CD14-positive monocyte (primary cell): Measurements from ENCODE around the gene FLOT1. TPM values are rescaled to one million over a fixed set of nuclear protein-coding genes. Genes with fewer than 3 reads are reported as not detected.

ENCODE experiments used
- DNase-seq, 3 donors: peaks; one replicate each; pipeline ENCODE4 v3.0.0-alpha.2; 2011 to 2022
- H2AFZ ChIP-seq: 2 replicates; pipeline ENCODE4 v1.6.0; 2012; ENCODE audit warnings: mild to moderate bottlenecking, low read depth, low read length, inconsistent platforms; ENCODE audit not compliant: insufficient read depth, poor library complexity, severe bottlenecking
- H3K27ac ChIP-seq, 2 donors: 1 replicate in 1 of 2; 2 replicates in 1 of 2; pipeline ENCODE4 v1.5.1; 2012 to 2013; ENCODE audit warnings: low read length in 2 of 2, control low read depth in 1 of 2, inconsistent platforms in 1 of 2, low read depth in 1 of 2, mild to moderate bottlenecking in 1 of 2
- H3K27me3 ChIP-seq, 2 donors: one replicate each; pipeline versions ENCODE4 v1.6.0 to v1.6.1; 2011 to 2013; ENCODE audit warnings: low read length in 2 of 2; ENCODE audit not compliant: control insufficient read depth in 2 of 2, insufficient read depth in 2 of 2
- H3K36me3 ChIP-seq, 2 donors: replicated peaks in 1 of 2; 1 replicate in 1 of 2; 2 replicates in 1 of 2; pipeline versions ENCODE4 v1.5.1 to v1.6.1; 2012 to 2013; ENCODE audit warnings: low read length in 2 of 2, control low read depth in 1 of 2, inconsistent platforms in 1 of 2, mild to moderate bottlenecking in 1 of 2; ENCODE audit not compliant: insufficient read depth in 2 of 2, control insufficient read depth in 1 of 2
- H3K4me1 ChIP-seq, 2 donors: 1 replicate in 1 of 2; 2 replicates in 1 of 2; pipeline versions ENCODE4 v1.5.1 to v1.6.1; 2012 to 2013; ENCODE audit warnings: low read length in 2 of 2, control low read depth in 1 of 2, inconsistent platforms in 1 of 2, mild to moderate bottlenecking in 1 of 2, moderate library complexity in 1 of 2; ENCODE audit not compliant: insufficient read depth in 2 of 2, control insufficient read depth in 1 of 2
- H3K4me2 ChIP-seq: replicated peaks from 2 replicates; pipeline ENCODE3; 2012; ENCODE audit warnings: low read length, moderate library complexity, mild to moderate bottlenecking; ENCODE audit not compliant: poor library complexity, severe bottlenecking; ENCODE audit errors: extremely low read depth
- H3K4me3 ChIP-seq, 3 experiments: fragments of 200-600 bp in 1 of 3; sonication (generic) in 1 of 3; replicated peaks in 1 of 3; 1 replicate in 2 of 3; 2 replicates in 1 of 3; pipeline ENCODE4 v1.5.1; 2011 to 2013; ENCODE audit warnings: low read length in 3 of 3, mild to moderate bottlenecking in 3 of 3, control low read depth in 2 of 3, low read depth in 2 of 3, inconsistent platforms in 1 of 3, moderate library complexity in 1 of 3
- H3K79me2 ChIP-seq: 2 replicates; pipeline ENCODE4 v1.6.0; 2012; ENCODE audit warnings: mild to moderate bottlenecking, control low read depth, inconsistent platforms, low read length, moderate library complexity; ENCODE audit not compliant: insufficient read depth
- H3K9ac ChIP-seq: 2 replicates; pipeline ENCODE4 v1.6.0; 2017; ENCODE audit warnings: low read length, mild to moderate bottlenecking; ENCODE audit not compliant: insufficient read depth, poor library complexity, severe bottlenecking
- H3K9me3 ChIP-seq, 2 donors: replicated peaks in 1 of 2; 1 replicate in 1 of 2; 2 replicates in 1 of 2; pipeline versions ENCODE4 v1.5.1 to v1.6.1; 2012 to 2013; ENCODE audit warnings: low read length in 2 of 2, control low read depth in 1 of 2; ENCODE audit not compliant: control insufficient read depth in 1 of 2, insufficient read depth in 1 of 2
- H4K20me1 ChIP-seq: 2 replicates; pipeline ENCODE4 v1.6.0; 2012; ENCODE audit warnings: mild to moderate bottlenecking, low read length, control low read depth, moderate library complexity; ENCODE audit not compliant: insufficient read depth
- H3K27ac Mint-ChIP-seq, 7 donors: one replicate each; pipeline ENCODE4 v1.8.0; 2020; ENCODE audit warnings: mild to moderate bottlenecking in 7 of 7, mixed read lengths in 7 of 7, moderate library complexity in 6 of 7, inconsistent platforms in 2 of 7
- H3K27me3 Mint-ChIP-seq, 3 donors: one replicate each; pipeline ENCODE4 v1.8.0; 2021 to 2022; ENCODE audit warnings: low read depth in 3 of 3, mild to moderate bottlenecking in 3 of 3, mixed read lengths in 3 of 3, moderate library complexity in 3 of 3, inconsistent platforms in 1 of 3
- H3K36me3 Mint-ChIP-seq, 2 donors: one replicate each; pipeline ENCODE4 v1.8.0; 2020; ENCODE audit warnings: mixed read lengths in 2 of 2, inconsistent platforms in 1 of 2, mild to moderate bottlenecking in 1 of 2
- H3K4me1 Mint-ChIP-seq: one replicate; pipeline ENCODE4 v1.8.0; 2020; ENCODE audit warnings: mild to moderate bottlenecking, mixed read lengths
- H3K4me3 Mint-ChIP-seq, 2 donors: one replicate each; pipeline ENCODE4 v1.8.0; 2020; ENCODE audit warnings: mild to moderate bottlenecking in 2 of 2, mixed read lengths in 2 of 2, moderate library complexity in 1 of 2
- H3K9me3 Mint-ChIP-seq, 7 donors: one replicate each; pipeline ENCODE4 v1.8.0; 2020 to 2022; ENCODE audit warnings: mixed read lengths in 7 of 7, mild to moderate bottlenecking in 6 of 7, moderate library complexity in 6 of 7, inconsistent platforms in 2 of 7
- whole genome bisulfite sequencing: methylation state at CpG from one replicate; pipeline ENCODE4 v1.1.5; 2013; ENCODE audit warnings: missing lambda C conversion rate; ENCODE audit not compliant: insufficient coverage; 5-methylcytosine and 5-hydroxymethylcytosine counted together
- intact Hi-C, 2 donors: fragments of 100-400 bp; cut with micrococcal nuclease; formaldehyde crosslinking; loops; one replicate each; pipeline versions ENCODE4 v1.15.0 to v1.15.1; 2023
- polyA plus RNA-seq, 3 donors: library from polyadenylated mRNA; depleted of rRNA in 1 of 3; unstranded in 2 of 3; stranded (reverse) in 1 of 3; fragments of 300-500 nt in 2 of 3; fragments of >200 nt in 1 of 3; fragmentation: Illumina TruSeq in 2 of 3; gene quantifications; 1 replicate in 2 of 3; 2 replicates in 1 of 3; pipeline ENCODE4 v1.2.3, GENCODE V29; 2012 to 2021
- TF ChIP-seq, protein P1 (sequence below): fragments of 200-600 bp; IDR thresholded peaks from one replicate; pipeline ENCODE4 v1.8.0; 2022; ENCODE audit warnings: antibody characterized with exemption, mild to moderate bottlenecking

Gene FLOT1
- polyA plus RNA-seq, 3 donors = 124 to 153 (median 132) TPM

DNA sequence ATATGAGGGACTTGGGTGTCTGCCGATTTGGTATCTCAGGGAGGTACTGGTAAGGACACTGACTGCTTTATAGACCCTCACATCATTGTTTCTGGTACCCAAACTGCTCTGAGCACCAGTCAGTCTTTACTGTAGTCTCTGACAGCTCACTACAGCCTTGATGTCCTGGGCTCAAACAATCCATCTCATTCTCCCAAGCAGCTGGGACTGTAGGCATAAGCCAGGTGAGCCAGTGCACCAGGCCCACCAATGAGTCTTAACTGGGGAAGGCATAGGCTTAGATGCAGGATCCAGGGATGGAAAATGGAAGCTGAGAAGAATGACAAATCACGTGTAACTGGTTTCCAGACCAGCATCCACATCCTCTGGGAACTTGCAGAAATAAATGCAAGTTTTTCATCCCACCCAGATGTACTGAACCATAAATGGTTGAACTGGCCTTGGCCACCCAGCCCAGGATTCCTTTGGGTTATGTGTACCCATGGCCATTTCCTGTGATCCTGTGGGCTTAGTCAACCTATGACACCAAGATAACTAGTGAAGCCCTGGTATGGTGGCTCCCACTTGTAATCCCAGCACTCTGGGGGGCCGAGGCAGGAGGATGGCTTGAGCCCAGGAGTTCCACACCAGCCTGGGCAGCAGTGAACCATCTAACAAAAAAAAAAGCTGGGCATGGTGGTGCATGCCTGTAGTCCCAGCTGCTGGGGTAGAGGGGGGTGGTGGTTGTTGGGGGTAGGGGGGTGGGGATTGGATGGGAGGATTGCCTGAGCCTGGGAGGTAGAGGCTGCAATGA, 16.6 kb downstream of the FLOT1 start:
- Histone ChIP-seq H4K20me1 (peaks cover 81% of the 10 kb centered on the region), H3K4me2 (no peak overlapping the region), H3K4me1 (peaks cover 28 to 42% of the 10 kb centered on the region in 2 donors)

More for the DNA sequence above, 16.6 kb downstream of the FLOT1 start:
- Histone ChIP-seq H2AFZ (no peak overlapping the region), H3K9ac (no peak overlapping the region), H3K27ac (peak overlapping the region in 1 of 2 donors; percentile 21), H3K4me3 (no peak overlapping the region), H3K27me3 (no peaks in the 10 kb centered on the region), H3K79me2 (peaks cover 59% of the 10 kb centered on the region), H3K9me3 (no peaks in the 10 kb centered on the region), H3K36me3 (peaks cover 48 to 78% of the 10 kb centered on the region in 2 donors)
- TF ChIP-seq, protein P1, sequence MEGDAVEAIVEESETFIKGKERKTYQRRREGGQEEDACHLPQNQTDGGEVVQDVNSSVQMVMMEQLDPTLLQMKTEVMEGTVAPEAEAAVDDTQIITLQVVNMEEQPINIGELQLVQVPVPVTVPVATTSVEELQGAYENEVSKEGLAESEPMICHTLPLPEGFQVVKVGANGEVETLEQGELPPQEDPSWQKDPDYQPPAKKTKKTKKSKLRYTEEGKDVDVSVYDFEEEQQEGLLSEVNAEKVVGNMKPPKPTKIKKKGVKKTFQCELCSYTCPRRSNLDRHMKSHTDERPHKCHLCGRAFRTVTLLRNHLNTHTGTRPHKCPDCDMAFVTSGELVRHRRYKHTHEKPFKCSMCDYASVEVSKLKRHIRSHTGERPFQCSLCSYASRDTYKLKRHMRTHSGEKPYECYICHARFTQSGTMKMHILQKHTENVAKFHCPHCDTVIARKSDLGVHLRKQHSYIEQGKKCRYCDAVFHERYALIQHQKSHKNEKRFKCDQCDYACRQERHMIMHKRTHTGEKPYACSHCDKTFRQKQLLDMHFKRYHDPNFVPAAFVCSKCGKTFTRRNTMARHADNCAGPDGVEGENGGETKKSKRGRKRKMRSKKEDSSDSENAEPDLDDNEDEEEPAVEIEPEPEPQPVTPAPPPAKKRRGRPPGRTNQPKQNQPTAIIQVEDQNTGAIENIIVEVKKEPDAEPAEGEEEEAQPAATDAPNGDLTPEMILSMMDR = no peak
- Mint-ChIP-seq H3K9me3 (no peaks in the 10 kb centered on the region), H3K27ac (peak overlapping the region in 1 of 7 donors; percentile 63), H3K27me3 (peaks cover 0 to 2% (median 0%) of the 10 kb centered on the region in 3 donors), H3K4me1 (peaks cover 38% of the 10 kb centered on the region), H3K4me3 (no peak overlapping the region), H3K36me3 (peaks cover 52 to 76% of the 10 kb centered on the region in 2 donors)
- no peak for DNase-seq
- WGBS = 90% methylated on average over 1 of the region's 3 CpGs
- intact Hi-C loops = loop anchor here in 1 of 2 donors (10.0 kb wide), 1 partner anchor 241 kb away; the partner anchor contains the start of gene HLA-E
